OCI-LY7 (cell line): ENCODE results near the gene SNX24. TPM values are rescaled to one million over a fixed set of nuclear protein-coding genes. Genes with fewer than 3 reads are reported as not detected.

Experiments
- BruUV-seq: library from RNA; stranded (reverse); fragments of 400-500 nt; replicated peaks from 2 replicates; lab custom pipeline; 2021; lab: Mats Ljungman, UMichigan
- CTCF ChIA-PET: fragments of 300-600 bp; sonication (Branson Sonifier 250); formaldehyde crosslinking; loops from one replicate; lab custom pipeline; 2022; ENCODE audit warnings: antibody characterized with exemption; ENCODE audit not compliant: unreplicated experiment; lab: Charles Lee
- POLR2A ChIA-PET: fragments of 300-600 bp; sonication (Branson Sonifier 250); formaldehyde crosslinking; loops from one replicate; lab custom pipeline; 2022; ENCODE audit warnings: antibody characterized with exemption; lab: Charles Lee
- DNase-seq: peaks from one replicate; pipeline ENCODE4 v3.0.0-alpha.2; 2015; ENCODE audit warnings: low spot score
- H2AFZ ChIP-seq: fragments of 200-600 bp; sonication (generic), shearing (Covaris generic); 2 replicates; pipeline ENCODE4 v1.6.1; 2014; ENCODE audit warnings: mild to moderate bottlenecking, antibody characterized with exemption, low read length, moderate library complexity
- H3K27ac ChIP-seq: fragments of 200-600 bp; sonication (generic); 2 replicates; pipeline ENCODE4 v1.5.1; 2014; ENCODE audit warnings: mixed run types, low read depth, mild to moderate bottlenecking, moderate library complexity, low read length, inconsistent platforms; ENCODE audit not compliant: poor library complexity, severe bottlenecking
- H3K36me3 ChIP-seq: fragments of 200-600 bp; sonication (generic); 2 replicates; pipeline ENCODE4 v1.6.1; 2014; ENCODE audit warnings: mild to moderate bottlenecking, antibody characterized with exemption, low read length, moderate library complexity, mixed read lengths; ENCODE audit not compliant: insufficient read depth
- H3K4me1 ChIP-seq: fragments of 200-600 bp; sonication (generic); 2 replicates; pipeline ENCODE4 v1.5.1; 2014; ENCODE audit warnings: mild to moderate bottlenecking, low read length; ENCODE audit not compliant: insufficient read depth, poor library complexity, severe bottlenecking
- H3K4me2 ChIP-seq: fragments of 200-600 bp; sonication (generic); 2 replicates; pipeline ENCODE4 v1.6.1; 2014; ENCODE audit warnings: mild to moderate bottlenecking, low read length
- H3K4me3 ChIP-seq: fragments of 200-600 bp; sonication (generic); 2 replicates; pipeline ENCODE4 v1.5.1; 2014; ENCODE audit warnings: mild to moderate bottlenecking, low read depth, low read length; ENCODE audit not compliant: poor library complexity, severe bottlenecking
- H3K79me2 ChIP-seq: fragments of 200-600 bp; sonication (generic); 2 replicates; pipeline ENCODE4 v1.6.1; 2016; ENCODE audit warnings: low read depth, mild to moderate bottlenecking, low read length, moderate library complexity, mixed read lengths; ENCODE audit not compliant: insufficient read depth
- H3K9me2 ChIP-seq: fragments of 200-600 bp; sonication (generic); 2 replicates; pipeline ENCODE4 v1.6.1; 2016; ENCODE audit warnings: mild to moderate bottlenecking, low read length, mixed read lengths; ENCODE audit not compliant: insufficient read depth
- H3K9me3 ChIP-seq: fragments of 200-600 bp; sonication (generic); 2 replicates; pipeline ENCODE4 v1.6.1; 2014; ENCODE audit warnings: mild to moderate bottlenecking, mixed run types, low read length, mixed read lengths
- H4K20me1 ChIP-seq: fragments of 200-600 bp; sonication (generic); 2 replicates; pipeline ENCODE4 v1.6.1; 2014; ENCODE audit warnings: mild to moderate bottlenecking, antibody characterized with exemption, low read length, moderate library complexity, mixed read lengths; ENCODE audit not compliant: insufficient read depth
- CTCF ChIP-seq: fragments of 200-600 bp; sonication (generic); conservative IDR thresholded peaks from 2 replicates; pipeline ENCODE4 v1.5.1; 2014; ENCODE audit warnings: mild to moderate bottlenecking, antibody characterized with exemption, low read length, moderate library complexity, mixed read lengths
- EZH2phosphoT487 ChIP-seq: fragments of 200-600 bp; sonication (generic); IDR thresholded peaks from 2 replicates; pipeline ENCODE4 v1.6.1; 2018; ENCODE audit warnings: low read depth, borderline replicate concordance, mild to moderate bottlenecking, mixed run types, antibody characterized with exemption, low read length, moderate library complexity, mixed read lengths
- intact Hi-C: fragments of 100-400 bp; cut with micrococcal nuclease; formaldehyde crosslinking; loops from one replicate; pipeline ENCODE4 v1.10.0; 2022; ENCODE audit not compliant: unreplicated experiment
- total RNA-seq, 2 experiments: library from RNA; depleted of rRNA in 1 of 2; stranded (reverse); fragments of >200 nt in 1 of 2; shearing (Covaris generic) in 1 of 2; gene quantifications; 2 replicates each; pipeline ENCODE4 v1.2.3, GENCODE V29; 2014 to 2022

Gene SNX24
- total RNA-seq, 2 experiments from 2014 or later = 6.9 to 14.5 TPM

GRCh38 chr5:122864400-122864799 is 19.0 kb downstream of the SNX24 start:
- Histone ChIP-seq H3K4me3 (no peak overlapping the region), H2AFZ (no peak overlapping the region), H3K27ac (no peak overlapping the region), H3K9me2 (no peaks in the 10 kb centered on the region), H3K9me3 (no peaks in the 10 kb centered on the region), H3K4me1 (no peaks in the 10 kb centered on the region), H3K36me3 (no peaks in the 10 kb centered on the region), H3K4me2 (no peak overlapping the region), H4K20me1 (no peaks in the 10 kb centered on the region), H3K79me2 (no peaks in the 10 kb centered on the region)
- DNase-seq = no peak
- intact Hi-C loops = no loop called here
- TF ChIP-seq EZH2phosphoT487 (no peak), CTCF (no peak)
- CTCF ChIA-PET = no interaction called here
- POLR2A ChIA-PET = no interaction called here
- BruUV-seq = no TSS peak

GRCh38 chr5:122864842-122865241 is 19.4 kb downstream of the SNX24 start:
- no peak for TF ChIP-seq CTCF
- TF ChIP-seq EZH2phosphoT487 = no peak
- Histone ChIP-seq H3K9me3 (no peaks in the 10 kb centered on the region), H3K4me2 (no peak overlapping the region), H3K9me2 (no peaks in the 10 kb centered on the region), H3K4me3 (no peak overlapping the region), H3K36me3 (no peaks in the 10 kb centered on the region), H4K20me1 (no peaks in the 10 kb centered on the region), H3K27ac (no peak overlapping the region), H3K4me1 (no peaks in the 10 kb centered on the region), H3K79me2 (no peaks in the 10 kb centered on the region), H2AFZ (no peak overlapping the region)
- BruUV-seq = no TSS peak
- CTCF ChIA-PET = no interaction called here
- no peak for DNase-seq
- POLR2A ChIA-PET = no interaction called here
- intact Hi-C loops = no loop called here

DNA sequence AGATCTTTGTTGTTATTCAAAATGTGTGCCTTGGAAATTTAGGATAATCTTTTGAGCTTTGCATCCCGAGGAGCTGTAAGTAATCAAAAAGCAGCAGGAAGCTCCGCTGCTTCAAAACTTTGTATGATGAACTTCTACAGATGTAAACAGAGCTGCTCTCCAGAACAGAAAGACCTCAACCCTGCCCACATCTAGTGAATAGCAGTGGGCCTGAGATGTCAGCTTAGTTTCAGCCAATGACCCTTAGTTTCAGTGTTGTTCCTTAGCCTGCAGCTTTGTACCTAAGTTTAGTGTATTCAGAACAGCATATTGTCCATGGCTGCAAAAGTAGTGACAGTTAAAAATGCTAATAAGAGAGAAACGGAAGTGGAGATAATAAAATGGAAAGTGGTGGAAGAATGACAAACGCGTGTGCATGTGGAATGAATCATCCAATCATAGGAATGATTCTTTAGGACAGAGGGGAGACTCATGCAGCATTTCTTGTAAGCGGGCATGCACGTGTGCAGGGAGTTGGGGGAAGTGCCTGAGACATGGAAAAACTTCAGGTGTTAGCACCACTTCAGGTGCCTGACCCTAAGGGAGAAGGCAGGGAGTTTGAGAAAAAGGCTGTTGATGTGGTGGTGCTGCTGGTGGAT is 24.9 kb downstream of the SNX24 start:
- ChIA-PET CTCF (no interaction called here), POLR2A (interaction anchor here (0.9 to 1.1 kb wide), 2 partner anchors 20 to 21 kb away, joined by 4 to 5 read pairs; no protein-coding TSS in a partner anchor)
- Histone ChIP-seq H2AFZ (no peak overlapping the region), H3K9me2 (no peaks in the 10 kb centered on the region), H3K4me3 (no peak overlapping the region), H3K4me2 (no peak overlapping the region), H4K20me1 (no peaks in the 10 kb centered on the region), H3K4me1 (no peaks in the 10 kb centered on the region), H3K27ac (no peak overlapping the region), H3K9me3 (no peaks in the 10 kb centered on the region), H3K36me3 (no peaks in the 10 kb centered on the region), H3K79me2 (no peaks in the 10 kb centered on the region)
- TF ChIP-seq EZH2phosphoT487 (no peak), CTCF (no peak)
- no peak for DNase-seq
- BruUV-seq = no TSS peak
- intact Hi-C loops = no loop called here
